Stimulated activated CD4-positive, alpha-beta T cell treated with anti-CD3 and anti-CD28 coated beads, Interleukin-15, amount 100 ng/mL, for 24 hours (primary cell): Measurements from ENCODE around the gene PARD3B.
"Not testable (repeated sequence)": the region's sequence is repeated elsewhere in the genome, so short reads cannot be mapped to it uniquely, and the experiment has no call there.

Experiments used
- DNase-seq: peaks from one replicate; pipeline ENCODE4 v3.0.0-alpha.2; 2020

Gene PARD3B

DNA sequence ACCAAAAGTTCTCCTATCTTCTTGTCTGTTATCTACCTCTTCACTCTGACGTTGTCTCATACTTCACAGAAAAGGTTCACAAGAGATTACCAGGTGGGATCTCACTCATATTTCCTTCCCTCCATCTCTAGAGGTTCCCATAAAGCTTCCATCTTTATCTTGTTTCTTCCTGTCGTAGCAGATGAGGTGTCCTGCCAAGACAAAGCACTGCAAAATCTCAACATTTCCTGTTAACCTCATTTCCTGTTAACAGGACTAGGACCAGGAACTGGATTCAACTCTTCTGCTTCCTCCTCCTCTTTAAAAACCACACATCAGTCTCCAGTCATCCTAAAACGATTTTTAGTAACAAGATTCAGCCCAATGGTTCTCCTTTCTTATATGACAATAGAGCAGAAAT lies 624.2 kb downstream of the PARD3B start:
- no peak for DNase-seq

DNA sequence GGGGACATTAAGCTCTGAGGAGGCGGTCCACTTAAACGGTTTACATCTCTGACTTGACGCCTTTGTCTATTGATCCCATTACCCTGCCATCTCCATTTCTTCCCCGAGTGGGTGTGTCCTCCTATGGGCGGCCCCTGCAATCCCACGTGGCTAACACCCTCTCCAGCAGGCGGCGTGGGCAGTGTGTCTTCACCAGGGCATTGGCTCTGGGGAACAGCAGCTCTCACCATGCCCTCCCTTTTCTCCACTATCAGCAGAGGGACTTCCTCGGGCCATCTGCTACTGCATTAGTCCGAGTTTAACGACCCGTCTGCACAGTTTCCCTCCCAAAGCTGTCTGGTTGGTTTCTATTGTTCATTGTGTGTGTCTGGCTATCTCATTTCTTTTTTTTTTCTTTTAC lies 625.1 kb downstream of the PARD3B start:
- no peak for DNase-seq

DNA sequence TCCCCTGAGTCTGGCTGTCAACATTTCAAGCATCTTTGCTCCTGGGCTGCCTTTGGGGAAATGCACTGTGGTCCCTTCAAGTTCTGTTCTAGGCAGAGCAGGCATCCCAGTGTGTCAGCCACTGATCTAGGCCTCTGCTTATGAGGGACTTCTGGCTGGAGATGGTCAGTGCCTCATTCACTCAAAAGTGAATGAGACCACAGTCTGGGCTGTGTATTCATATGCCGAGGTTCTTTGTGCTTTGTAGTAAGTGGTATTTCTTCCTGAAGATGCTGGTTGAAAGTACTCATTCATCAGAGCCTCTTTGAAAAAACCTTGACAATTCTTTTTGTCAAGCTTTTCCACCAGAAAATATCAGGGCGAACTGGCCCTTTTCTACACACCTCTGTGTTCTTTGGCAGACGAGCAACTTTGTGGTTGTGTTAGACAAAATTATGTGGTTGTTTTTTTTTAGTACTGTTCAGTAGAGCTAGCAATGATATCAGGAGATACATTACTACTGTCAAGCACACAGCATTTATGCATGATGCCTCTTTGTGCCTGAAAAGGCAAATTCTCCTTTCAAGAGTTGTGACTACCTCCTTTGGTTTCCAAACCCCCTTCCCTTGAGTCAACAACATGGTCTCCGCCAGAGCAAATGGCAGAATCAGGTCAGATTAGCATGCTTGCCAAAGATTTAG lies 626.1 kb downstream of the PARD3B start:
- no peak for DNase-seq

DNA sequence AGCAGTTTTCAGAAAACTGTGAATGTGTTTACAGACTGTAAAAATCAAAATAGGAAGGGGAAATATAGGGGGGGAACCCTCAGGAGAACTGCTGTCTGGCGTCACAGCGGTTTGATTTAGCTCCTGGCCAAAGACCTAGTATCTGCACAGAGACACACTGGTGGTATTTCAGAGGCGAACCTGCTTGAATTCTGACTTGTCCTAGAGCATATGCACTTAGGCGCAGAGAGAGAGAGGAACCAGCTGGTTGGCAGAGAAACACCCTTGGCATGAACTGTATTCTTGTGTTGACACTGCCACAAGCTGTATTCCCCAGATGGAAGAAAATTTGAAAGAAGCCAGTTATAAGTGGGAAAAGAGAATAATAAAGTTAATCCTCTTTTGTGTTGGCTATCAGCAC lies 630.6 kb downstream of the PARD3B start:
- no peak for DNase-seq

DNA sequence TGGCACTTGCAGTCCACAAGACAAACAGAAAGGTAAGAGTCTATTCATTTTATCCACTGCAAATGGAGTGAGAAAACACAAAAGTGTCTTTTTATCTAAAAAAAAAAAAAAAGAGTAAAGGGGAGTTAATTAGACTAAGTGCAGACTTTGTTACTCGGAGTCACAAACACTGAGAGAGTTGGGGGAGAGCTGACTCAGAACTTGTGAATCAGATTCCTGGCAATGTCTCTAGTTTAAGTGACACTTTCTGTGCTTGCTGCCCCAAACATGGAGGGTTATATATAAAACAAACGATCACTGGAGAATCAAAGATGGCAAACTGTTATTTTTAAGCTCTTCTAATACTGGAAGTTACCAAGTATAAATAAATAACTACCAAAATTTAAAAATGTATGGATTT lies 631.3 kb downstream of the PARD3B start:
- no peak for DNase-seq

DNA sequence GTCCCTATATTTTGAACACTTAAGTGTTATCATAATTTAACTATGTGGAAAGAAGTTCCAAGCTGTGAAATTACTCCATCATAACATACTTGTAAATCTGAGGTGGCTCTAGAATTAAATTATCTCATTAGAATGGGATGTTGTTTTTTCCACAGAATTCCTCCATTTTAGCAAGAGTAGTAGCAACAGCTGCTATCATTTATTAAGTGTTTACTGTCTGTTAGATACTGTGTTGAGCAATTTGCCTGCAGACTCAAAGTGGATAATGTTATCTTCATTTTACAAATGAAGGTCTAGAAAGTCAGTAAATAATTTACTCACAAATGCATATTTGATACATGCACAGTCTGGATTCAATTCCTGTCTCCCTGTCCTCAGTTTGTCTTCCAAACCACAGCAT lies 632.3 kb downstream of the PARD3B start:
- no peak for DNase-seq

DNA sequence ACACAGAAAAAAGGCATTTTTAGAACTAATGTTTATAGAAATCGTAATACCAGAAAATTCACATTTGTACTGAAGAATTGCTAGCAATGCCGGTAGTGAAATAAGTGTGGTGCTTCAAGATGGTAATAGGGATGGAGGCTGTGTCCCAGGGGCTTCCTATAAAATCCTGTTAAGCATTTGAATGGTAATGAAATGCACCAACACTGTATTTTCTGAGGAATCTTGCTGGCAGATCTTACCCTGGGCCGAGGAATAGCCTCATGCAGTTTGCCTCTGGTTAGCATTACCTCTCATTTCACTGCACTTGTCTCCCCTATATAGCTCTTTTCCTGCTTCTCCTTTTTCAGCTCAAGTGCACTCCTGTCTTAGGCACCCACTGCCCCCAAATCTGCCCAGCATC lies 635.5 kb downstream of the PARD3B start:
- DNase-seq = no peak

DNA sequence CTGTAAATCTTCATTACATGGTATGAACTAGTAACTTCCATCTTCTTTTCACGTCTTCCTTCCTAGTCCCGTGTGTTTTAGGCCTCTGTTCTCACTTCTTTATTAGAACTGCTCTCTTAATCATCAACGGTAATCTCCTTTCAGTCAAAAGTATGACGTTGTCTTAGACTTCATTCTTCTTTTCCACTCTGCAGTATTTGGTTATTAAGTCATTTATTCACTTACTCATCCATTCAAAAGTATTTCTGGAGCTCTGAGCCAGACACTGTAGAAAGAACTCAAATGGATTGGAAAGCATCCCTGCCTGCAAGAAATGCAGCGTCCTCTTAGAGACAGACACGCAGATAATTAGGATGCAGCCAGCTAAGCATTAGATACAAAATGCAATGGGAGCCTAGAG lies 642.5 kb downstream of the PARD3B start:
- no peak for DNase-seq

DNA sequence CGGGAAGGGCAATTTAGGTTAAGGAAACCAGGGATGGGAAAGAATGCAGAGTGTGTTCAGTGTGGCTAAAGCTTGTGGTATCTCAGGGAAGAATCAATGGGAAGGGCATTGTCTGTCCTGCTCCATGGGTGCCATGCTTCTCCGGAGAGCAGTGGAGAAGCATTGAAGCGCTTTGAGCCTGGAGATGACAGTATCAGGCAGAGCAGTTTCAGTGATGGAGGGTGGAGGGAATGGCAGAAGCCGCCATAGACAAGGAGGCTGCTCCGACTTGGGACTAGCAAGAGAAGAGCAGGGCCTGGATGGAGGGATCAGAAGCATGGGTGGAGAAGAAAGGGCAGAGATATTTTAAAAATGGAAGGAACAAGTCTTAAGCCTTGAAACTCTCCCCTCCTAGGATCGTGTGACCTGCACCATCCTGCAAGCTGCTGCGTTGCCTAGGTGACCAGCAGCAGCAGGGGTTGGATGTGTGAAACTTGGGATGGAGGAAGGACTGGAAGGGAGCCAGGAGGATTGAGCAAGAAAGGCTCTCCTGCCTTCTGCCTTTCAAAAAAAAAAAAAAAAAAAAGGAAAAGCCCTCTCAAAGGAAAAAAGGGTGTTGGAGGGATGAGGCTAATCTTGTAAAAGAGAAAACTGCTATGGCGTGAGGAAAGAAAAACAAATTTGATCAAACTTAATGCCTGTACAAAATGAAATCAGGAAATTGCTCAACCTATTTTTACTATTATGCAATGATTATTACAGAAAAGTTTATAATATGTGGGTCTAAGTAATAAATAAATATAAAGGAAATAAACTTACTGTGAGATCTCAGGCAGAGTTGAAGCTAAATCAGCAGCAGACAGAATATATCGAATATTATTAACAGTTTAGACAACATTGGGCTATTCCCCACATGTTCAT lies 643.2 kb downstream of the PARD3B start:
- DNase-seq = no peak

DNA sequence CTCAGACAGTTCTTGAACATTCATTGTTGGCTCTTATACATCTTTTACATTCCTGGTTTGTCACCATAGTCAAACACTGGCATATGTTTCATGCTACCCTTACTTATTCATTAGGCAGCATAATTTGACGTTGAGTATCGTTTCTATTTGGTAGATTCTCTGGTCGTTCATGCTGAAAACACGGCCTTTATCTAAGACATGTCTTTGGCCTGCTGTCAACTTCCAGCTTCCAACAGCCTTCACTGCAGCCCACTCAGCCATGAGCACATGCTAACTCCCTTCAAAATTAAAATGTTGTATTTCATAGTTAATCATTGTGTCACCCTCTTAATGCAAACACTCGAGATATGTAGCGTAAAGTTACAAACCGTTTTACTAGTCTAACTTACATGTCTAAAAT lies 644.0 kb downstream of the PARD3B start:
- DNase-seq = no peak

DNA sequence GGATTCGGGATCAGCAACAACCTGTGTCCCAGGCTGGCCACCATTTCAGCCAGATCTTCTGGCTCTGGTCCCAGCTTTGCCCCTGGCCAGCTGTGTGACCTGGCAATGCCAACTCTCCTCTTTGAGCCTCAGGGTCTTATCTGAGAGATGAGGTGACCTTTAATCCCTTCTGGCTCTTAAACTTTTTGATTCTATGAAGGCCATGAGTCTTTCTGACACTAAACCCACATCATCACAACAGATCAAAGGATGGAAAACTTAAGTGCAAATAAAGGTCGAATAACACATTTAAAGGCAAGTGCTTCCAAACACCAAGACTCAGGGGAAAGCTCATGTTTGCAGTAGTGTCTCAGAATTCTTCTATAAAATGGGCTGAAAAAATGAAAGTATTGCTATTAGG lies 645.3 kb downstream of the PARD3B start:
- DNase-seq = no peak

DNA sequence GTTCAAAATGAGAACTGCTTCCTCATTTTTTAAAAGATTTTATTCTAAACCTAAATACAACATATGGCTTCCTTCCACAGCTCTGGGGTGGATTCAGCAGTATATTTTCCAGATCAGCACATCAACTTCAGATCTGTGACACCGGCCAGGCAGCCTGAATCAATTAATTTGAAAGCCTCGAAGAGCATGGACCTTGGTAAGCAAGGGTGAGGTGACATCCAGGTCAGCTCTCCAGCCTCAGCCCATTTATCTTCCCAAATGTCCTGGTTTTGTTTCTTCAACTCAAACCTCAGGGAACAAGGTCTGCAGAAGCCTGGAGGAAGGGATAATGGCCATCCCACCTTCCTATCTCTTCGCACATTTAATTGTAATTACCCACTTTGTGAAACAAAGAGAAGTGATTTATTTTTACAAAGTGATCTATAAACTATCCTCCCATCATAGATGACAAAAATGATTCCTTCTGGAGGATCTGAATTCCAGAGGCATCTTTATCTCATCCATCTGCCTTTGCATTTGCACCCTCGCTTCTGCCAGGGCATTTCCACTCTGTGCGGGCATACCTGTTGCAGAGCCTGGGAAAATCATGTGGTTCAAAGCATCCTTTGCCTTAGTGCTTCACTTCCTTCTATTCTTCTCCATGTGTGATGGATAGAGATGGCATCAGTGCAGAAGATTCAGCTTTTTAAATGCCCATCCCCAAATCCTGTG lies 648.0 kb downstream of the PARD3B start:
- DNase-seq = no peak

DNA sequence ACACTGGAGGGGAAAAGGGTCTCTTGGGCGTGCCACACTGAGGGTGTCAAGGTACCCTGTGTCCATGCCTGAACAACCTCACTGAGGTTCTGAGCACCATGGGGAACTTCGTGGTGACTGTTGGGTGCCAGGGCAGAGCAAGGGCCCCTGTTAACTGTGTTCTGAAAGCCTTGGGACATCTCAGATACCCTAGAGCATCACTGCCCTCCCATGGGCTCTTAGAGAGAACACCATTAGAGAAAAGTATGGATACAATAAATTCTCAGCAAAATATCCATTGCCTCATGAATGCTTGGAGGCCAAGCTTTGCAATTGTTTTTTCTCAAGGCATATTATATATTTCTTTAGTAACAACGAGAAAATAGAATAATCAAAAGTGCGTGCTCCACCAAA lies 648.6 kb downstream of the PARD3B start:
- no peak for DNase-seq

DNA sequence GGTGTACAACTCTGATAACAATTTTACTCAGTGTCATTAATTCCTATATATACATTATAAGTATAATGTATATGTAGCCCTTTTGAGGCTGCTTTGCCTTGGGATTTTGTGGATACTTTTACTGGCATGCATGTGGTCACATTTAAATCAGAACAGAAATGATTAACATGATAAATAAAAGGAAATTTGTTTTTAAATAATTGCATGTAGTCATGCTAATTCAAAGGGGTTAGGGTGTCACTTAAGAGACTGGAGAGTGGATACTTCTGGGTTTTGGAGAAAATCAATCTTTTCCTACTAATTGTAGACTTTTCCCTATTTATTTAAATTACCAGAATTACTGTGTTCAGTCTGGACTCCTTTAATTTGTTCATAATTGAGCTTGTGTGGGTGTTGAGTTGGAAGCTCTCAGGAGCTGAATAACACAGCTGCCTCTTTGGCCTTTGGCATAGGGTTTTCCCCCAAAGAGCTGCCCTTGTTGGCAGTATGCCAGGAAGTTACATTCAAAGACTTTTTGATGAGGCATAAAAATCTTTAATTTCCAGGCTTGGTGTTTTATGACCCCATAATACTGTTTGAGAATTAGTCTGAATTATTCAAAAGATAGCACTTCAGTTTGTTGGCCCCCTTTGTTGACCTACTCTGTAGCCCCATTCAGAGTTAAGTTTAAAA lies 652.3 kb downstream of the PARD3B start:
- peak; percentile 15 for DNase-seq

DNA sequence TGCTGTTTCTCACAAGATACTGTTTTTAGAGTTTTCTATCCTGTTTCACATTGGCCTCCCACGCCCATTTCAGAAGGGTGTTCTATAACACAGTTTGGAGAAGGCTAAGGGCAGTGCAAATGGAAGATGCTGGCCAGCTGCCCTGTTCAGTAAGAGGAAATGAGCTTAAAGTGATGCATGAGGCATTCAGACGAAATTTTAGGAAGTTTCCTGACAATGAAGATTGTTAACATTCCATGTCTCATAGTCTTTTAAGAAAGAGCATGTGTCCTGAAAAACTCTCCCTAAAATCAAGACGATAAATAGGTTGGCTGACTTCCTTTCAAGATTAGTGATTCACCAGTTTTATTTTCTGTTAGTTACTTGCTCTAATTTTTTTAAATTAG lies 652.9 kb downstream of the PARD3B start:
- no peak for DNase-seq

DNA sequence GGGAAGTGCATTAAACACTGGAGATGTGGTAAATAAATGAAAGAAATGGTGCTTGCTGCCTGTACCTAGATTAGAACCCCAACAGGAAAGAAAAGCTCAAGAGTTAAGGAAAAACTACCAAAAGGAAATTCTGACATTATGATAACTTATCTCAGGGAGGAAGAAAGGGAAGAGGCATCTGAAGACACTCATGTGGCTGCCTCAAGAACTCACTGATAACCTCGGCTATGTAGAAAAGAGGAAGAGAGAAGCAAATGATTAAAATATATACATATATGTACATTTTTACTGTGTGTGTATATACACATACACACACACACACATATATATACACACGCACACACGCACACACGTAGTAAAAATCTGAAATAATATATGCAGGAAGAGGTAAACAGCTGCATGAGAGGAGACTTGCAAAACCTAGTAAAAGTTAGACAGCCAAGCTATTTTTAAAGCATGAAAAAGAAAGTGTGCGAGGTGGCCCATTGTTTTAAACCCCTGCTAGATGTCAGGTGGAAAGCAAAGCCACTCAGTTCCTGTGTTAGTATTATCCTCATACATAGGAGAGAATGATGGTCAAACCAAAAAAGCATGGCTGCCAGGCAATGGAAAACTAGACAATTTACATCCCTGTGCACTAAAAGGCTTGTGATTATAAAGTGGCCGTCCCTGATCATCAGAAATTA lies 654.0 kb downstream of the PARD3B start:
- no peak for DNase-seq

DNA sequence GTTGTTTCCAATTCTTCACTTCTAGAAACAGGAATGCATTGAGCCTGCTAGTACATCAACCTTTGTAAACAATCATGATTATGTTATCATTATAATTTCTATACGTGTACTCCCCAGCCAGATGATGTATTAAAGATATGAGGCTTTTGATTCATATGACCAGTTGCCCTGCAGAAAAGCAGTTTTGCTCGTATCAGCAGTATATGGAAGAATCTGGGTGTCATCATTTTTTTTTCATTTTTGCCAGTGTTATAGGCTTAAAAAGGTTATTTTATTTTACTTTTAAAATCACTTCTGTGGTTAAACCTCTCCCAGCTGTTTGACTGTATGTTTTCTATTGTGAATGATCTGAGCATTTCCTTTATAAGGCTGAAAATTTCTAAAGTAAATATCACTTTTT lies 665.2 kb downstream of the PARD3B start:
- no peak for DNase-seq

DNA sequence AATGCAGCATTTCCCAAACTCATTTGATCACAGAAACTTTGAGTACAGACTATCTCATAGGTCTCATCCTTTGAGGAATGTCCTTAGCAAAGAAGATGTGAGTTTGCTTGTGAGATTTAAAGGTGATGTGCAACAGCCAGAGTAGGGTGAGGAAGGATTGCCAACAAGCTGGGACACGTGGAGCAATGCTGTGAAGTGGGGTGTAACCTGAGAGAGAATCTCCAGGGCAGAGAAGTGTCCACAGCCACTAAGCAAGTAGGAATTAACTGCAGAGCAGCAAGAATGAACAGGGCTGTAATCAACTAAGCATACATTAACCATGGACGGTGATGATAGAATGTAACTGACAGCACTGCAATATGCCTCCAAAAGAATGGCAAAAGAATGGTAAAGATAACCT lies 667.1 kb downstream of the PARD3B start:
- no peak for DNase-seq

DNA sequence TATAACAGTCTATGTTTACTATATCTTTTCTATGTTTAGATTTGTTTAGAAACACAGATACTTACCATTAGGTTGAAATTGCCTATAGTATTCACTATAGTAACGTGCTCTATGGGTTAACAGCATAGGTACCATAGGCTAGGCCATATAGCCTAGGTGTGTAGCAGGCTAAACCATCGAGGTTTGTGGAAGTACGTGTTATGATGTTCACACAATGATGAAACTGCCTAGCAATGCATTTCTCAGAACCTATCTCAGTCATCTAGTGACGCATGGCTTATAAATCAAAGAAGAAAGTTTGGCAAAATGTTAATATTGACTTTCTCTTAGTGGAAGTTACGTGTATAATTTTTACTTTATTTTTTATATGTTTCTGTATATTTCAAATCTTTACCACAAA lies 670.8 kb downstream of the PARD3B start:
- DNase-seq = no peak

DNA sequence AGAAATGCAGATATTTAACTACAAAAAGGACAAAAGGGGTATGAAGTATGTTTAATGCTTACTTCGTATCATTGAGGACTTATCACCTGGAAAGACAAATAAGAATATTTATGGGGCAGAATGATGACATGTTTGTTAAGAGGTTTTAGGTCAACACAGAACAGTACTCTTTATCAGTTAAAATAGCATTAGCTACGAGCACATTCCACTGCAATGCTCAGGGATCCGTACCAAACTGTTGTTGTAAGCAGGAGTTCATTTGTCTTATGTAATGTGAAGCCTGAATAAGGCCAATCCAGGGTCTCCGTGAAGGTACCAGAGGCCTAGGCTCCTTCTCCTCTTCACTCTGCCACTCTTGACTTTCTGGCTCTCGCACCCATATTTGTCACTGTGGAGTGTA lies 671.3 kb downstream of the PARD3B start:
- no peak for DNase-seq

DNA sequence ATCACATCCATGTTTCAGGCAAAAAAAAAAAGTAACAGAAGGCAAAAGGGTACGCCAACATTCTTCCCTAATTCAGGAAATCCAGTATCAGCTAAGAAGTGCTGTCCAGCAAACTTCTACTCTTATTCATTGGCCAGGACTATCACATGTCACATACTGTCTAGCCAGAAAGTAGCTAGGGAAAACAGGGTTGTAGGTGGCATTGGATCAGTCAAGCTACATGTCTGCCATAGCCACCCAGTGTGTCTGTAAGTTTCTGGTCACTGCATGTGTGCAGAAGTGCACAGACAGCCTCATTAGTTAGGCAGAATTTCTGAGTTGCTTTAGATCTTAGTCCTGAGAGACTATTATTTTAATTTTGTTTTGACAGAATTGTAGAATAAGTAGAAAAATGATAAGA lies 671.7 kb downstream of the PARD3B start:
- no peak for DNase-seq

DNA sequence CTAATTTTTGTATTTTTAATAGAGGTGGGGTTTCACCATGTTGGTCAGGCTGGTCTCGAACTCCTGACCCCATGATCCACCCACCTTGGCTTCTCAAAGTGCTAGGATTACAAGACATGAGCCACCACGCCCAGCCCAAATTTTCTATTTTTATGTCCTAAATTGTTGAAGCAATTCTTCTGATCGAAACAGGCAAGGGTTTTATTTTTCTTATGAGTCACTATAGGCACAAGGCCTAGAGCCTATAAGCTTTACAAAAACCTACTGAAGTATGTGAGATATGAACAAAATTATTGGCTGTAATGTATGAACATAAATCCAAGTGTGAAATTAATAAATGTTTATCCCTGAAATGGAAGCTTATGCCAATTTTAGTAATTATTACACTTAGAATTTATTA lies 672.8 kb downstream of the PARD3B start:
- DNase-seq = no peak

DNA sequence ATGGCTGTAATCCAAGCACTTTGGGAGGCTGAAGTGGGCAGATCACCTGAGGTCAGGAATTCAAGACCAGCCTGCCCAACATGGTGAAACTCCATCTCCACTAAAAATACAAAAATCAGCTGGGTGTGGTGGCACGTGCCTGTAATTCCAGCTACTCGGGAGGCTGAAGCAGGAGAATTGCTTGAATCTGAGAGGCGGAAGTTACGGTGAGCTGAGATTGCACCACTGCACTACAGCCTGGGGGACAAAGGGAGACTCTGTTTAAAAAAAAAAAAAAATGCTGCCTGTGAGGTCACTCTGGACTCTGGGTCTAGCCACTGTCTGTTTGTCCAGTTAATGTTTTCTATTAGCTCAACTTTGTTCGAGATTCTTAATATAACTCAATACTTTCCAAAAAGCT lies 673.5 kb downstream of the PARD3B start:
- DNase-seq = not testable (repeated sequence)
